SK-N-DZ (cell line): ENCODE results near the gene SUCNR1.
"Not testable (repeated sequence)": the region's sequence is repeated elsewhere in the genome, so short reads cannot be mapped to it uniquely, and the experiment has no call there.

ENCODE experiments used
- DNase-seq: peaks from one replicate; pipeline ENCODE4 v3.0.0-alpha.2; 2015; ENCODE audit warnings: low spot score

SUCNR1 gene

DNA sequence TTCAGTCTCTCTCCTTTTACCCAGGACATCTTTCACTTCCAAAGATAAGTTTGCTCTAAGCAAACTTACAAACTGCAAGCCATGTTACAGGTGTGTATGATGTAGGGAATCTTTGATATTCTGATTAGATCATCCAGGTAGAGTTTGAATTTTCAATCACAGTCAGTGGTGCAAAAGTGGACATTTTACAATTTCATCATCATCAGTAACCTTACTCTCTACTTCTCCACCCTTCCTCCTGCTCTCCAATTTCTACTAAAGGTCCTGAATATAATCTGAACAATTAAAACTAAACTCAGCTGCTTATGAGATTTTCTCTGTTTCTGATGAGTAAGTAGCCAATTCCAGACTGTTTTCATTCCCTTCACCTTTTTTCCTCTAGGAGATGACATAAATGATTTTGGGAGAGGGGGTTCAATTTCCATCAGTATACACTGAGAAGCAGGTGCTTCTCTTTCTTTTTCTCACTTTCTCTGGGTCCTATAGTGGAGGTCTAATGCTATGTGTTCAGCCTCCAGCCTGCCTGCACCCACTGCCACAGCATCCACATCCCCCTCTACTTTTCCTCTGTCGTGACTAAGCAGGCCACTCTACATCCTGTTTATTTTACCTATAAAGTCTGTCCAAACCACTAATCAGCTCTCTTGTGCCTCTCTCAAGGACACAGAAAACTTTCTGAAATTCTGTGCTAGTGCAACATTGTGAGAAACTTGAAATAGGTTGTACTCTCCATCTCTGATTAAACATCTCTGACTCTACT, 27.6 kb downstream of the SUCNR1 start:
- DNase-seq = no peak

DNA sequence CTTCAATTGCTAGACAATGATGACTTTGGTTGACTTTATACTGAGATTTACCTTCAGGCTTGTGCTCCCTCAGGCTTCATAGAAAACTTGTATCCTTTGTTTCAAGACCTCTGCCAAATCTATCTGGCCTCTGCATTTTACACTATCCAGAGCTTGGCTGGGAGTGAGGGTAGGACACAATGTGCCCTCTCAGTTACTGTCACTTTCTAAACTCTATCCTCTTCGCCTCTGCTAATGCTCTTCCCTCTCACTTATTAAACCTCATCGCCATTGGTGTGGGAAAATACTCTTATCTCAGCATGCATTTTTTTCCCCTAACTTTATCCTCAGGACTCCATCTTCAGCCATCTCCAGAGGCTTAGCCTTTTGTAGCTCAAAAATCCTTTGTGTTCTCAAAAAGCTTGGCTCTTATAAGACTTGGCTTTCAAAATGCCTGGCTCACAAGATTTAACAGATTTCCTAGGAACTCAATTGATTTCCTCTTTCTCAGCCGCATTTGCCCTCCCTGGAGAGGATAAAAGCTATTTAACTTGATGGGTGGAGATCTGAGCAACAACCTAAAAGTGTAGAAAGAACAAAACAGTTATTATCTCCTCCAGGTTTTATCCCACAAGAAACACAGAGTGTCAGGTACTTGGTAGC, 28.3 kb downstream of the SUCNR1 start:
- no peak for DNase-seq

- no peak for DNase-seq
Measured at GRCh38 chr3:151903501-151903991, 30.1 kb downstream of the SUCNR1 start.

GRCh38 chr3:151905647-151906046, 32.2 kb downstream of the SUCNR1 start:
- DNase-seq = no peak

DNA sequence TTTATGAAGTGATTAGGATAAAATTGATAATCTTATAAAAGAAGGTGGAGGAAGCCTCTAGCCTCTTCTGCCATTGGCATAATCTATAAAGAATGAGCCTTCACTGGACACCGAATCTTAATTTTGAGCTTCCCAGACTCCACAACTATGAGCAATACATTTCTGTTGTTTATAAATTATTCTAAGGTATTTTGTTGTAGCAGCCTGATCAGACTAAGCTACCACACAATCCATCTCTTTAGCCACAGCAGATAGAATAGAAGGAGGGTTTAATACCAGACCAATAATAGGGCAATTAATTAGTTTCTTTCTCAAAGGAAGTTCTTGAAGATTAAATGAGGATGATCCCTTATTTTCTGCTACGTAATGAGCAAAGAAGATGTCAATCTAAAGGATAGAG, 33.3 kb downstream of the SUCNR1 start:
- DNase-seq = no peak

- no peak for DNase-seq
Measured at GRCh38 chr3:151908399-151908798, 35.0 kb downstream of the SUCNR1 start.

- no peak for DNase-seq
Measured at GRCh38 chr3:151909681-151910405, 36.4 kb downstream of the SUCNR1 start.

DNA sequence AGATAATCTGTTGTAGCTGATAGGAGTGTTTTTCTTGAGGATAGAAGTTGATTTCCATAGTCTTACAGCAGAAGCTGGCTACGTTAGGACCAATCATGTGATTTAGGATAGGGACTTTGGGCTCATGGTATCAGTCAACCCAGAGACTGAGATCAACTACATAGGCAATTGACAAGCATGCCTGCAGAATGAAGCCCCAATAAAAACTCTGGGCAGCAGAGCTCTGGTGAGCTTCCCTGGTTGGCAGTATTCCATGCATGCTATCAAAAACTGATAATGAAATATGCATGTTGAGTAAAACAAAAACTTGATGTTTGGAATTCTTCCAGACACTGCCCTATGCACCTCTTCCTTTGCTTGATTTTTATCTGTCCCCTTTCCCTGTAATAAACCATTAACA, 38.0 kb downstream of the SUCNR1 start:
- no peak for DNase-seq

DNA sequence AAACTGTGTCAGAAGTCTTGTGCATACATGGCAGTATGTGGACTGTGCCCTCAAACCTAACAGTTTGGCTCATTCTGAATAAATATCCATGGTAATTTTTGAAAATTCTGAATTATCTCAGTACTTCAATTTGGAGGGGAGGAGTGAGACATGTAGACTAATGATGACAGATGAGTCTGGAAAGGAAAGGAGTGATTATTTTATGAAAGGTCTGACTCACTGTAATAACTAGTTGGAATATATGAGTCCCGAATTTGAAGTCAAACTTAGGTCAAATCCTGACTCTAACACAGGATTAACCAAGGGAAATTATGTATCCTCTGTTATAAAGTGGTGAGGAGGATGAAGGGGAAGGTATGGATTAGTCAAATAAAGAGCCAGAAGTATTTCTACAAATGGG, 38.6 kb downstream of the SUCNR1 start:
- DNase-seq = no peak

- DNase-seq = peak; percentile 76
Measured at GRCh38 chr3:151916781-151917180, 43.3 kb downstream of the SUCNR1 start.

DNA sequence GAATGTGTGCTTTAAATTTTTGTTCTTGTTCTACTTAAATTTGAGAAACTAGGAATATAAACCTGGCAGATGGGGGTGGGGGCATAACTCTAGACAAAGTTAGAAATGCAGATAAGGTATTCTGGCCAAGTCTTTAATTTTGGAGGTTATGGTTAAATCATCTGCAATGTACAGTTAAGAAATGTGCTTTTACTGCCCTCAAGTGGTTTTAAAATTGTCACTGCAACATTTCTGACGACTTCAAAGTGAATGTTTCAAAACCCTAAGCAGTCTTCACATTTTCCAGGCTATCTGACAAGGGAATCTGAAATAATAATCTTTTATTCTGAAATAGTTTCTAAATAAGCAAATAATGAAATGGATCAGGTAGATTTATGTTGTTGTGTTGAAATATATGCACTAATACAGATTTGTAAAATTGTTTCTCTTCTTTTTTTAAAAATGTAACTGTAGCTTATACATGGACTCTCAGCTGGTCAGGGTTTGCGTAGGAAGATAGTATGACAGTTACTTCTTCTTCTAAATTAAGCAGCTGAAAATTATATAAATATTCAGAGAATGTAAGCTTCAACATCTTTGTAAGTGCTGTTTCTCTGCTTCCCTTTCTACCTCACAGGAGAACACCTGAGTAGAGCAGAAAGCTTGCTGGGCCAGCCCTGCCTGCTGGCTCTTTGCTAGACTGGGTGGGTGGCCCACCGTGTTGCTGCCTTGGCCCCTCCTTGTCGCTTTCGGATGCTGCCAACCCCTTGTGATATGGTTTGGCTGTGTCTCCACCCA, 45.0 kb downstream of the SUCNR1 start:
- DNase-seq = peak; percentile 59

DNA sequence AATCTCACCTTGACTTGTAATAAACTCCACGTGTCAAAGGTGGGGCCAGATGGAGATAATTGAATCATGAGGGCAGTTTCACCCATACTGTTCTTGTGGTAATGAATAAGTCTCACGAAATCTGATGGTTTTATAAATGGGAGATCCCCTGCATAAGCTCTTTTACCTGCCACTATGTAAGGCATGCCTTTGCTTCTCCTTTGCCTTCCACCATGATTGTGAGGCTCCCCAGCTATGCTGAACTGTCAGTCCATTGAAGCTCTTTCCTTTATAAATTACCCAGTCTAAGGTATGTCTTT, 45.5 kb downstream of the SUCNR1 start:
- DNase-seq = no peak

DNA sequence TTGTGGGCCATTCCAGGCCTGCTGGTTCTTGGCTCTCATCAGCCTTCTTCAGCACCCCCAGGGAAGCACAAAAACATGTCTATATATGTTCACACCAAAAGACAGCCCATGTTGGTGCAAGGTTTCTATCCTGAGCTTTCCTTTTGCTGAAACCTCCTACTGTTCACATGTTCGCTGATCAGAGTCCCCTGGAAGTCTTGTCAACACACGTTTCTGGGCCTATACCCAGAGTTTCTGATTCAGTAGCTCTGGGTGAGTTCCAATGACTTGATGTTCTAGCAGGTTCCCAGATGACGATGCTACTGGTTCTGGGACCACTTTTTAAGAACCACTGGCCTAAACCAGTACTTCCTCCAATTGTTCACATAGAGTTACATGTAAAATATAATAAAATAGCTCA, 46.0 kb downstream of the SUCNR1 start:
- no peak for DNase-seq

- DNase-seq = no peak
Measured at GRCh38 chr3:151923901-151924300, 50.5 kb downstream of the SUCNR1 start.

DNA sequence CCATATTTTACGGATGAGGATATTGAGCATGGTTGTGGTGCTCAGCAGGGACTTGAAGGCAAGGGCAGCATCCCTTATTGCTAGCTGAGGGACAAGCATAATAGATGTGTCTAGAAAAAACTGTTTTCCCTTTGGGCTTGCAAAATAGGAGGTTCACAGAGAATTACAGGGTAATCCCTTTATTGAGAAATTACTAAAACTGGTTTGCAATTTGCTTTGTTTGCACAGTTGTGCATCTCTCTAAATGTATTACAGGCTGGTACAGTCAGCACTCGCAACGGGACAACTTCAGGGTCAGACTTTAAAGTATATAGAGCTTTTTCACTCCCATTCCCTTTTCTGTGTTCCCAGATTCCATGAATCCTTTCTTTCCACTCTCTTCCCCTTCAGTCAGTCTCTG, 51.3 kb downstream of the SUCNR1 start:
- no peak for DNase-seq

DNA sequence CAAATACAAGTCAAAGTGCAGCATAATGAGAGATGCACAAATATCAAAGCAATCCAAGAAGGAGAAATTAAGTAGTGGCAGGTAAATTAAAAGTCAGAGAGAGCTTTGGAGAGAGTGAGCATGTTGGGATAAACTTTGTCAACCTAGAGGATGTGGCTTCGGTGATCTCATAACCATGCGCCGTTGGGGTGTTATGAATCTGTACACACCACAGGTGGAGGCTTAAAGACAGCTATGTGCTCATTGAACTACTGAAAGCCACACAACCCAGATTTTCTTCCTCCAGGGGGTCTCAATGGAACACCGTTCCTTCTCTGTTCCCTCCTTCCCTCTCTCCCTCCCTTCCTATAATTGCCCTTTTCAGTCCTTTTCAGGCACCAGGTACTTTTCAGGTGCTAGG, 52.0 kb downstream of the SUCNR1 start:
- no peak for DNase-seq

GRCh38 chr3:151925876-151926275, 52.4 kb downstream of the SUCNR1 start:
- no peak for DNase-seq

- no peak for DNase-seq
Measured at GRCh38 chr3:151926956-151927355, 53.5 kb downstream of the SUCNR1 start.

DNA sequence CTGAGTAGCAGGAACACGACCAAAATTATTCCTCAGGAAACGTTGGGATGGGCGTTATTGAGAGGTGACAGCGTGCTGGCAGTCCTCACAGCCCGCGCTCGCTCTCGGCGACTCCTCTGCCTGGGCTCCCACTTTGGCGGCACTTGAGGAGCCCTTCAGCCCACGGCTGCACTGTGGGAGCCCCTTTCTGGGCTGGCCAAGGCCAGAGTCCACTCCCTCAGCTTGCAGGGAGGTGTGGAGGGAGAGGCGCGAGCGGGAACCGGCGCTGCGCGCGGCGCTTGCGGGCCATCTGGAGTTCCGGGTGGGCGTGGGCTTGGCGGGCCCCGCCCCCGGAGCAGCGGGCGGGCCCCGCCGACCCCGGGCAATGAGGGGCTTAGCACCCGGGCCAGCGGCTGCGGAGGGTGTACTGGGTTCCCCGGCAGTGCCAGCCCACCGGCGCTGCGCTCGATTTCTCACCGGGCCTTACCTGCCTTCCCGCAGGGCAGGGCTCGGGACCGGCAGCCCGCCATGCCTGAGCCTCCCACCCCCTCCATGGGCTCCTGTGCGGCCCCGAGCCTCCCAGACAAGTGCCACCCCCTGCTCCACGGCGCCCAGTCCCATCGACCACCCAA, 54.6 kb downstream of the SUCNR1 start:
- DNase-seq = not testable (repeated sequence)

GRCh38 chr3:151931171-151931570, 57.7 kb downstream of the SUCNR1 start:
- DNase-seq = no peak

- DNase-seq = no peak
Measured at GRCh38 chr3:151933234-151933853, 59.9 kb downstream of the SUCNR1 start.
